ENCODE results near the gene PPM1E. TPM values are rescaled to one million over a fixed set of nuclear protein-coding genes. Genes with fewer than 3 reads are reported as not detected.

Gene PPM1E
- total RNA-seq, 1 donor from 2014 or later: 0.30 TPM

- Histone ChIP-seq H3K4me1 (no peaks in the 10 kb centered on the region), H3K4me3 (no peak overlapping the region), H3K9me3 (no peaks in the 10 kb centered on the region), H3K27me3 (ENCODE audit: low read depth) (no peaks in the 10 kb centered on the region), H3K36me3 (no peaks in the 10 kb centered on the region), H3K27ac (no peak overlapping the region)
- TF ChIP-seq CTCF (IDR thresholded peaks at IDR 0.05): no peak
- ATAC-seq: peak; percentile 87
- no peak for DNase-seq
- intact Hi-C loops (cut with DNase I): no loop called here
Observed at GRCh38 chr17:58969156-58969555, 213.5 kb downstream of the PPM1E start.

- no peak overlapping the region for H3K27ac ChIP-seq
- peak in 1 of 2 donors; percentile 13 for ATAC-seq
- no peaks in the 10 kb centered on the region for H3K4me1 ChIP-seq
- TF ChIP-seq CTCF (IDR thresholded peaks at IDR 0.05): no peak
- no peak for DNase-seq
- intact Hi-C loops (cut with DNase I): no loop called here
- no peaks in the 10 kb centered on the region for H3K9me3 ChIP-seq
- no peaks in the 10 kb centered on the region for H3K36me3 ChIP-seq
- H3K4me3 ChIP-seq: no peak overlapping the region
- H3K27me3 ChIP-seq (ENCODE audit: low read depth): no peaks in the 10 kb centered on the region
Observed at GRCh38 chr17:58969612-58970011, 214.0 kb downstream of the PPM1E start.

GRCh38 chr17:58970609-58971450 is 215.2 kb downstream of the PPM1E start:
- Histone ChIP-seq H3K9me3 (no peaks in the 10 kb centered on the region), H3K27me3 (ENCODE audit: low read depth) (no peaks in the 10 kb centered on the region), H3K4me3 (no peak overlapping the region), H3K4me1 (no peaks in the 10 kb centered on the region), H3K36me3 (no peaks in the 10 kb centered on the region), H3K27ac (no peak overlapping the region)
- TF ChIP-seq CTCF (IDR thresholded peaks at IDR 0.05): no peak
- intact Hi-C loops (cut with DNase I): no loop called here
- ATAC-seq (no peak), DNase-seq (no peak)

- intact Hi-C loops (cut with DNase I): no loop called here
- Histone ChIP-seq H3K9me3 (no peaks in the 10 kb centered on the region), H3K27me3 (ENCODE audit: low read depth) (no peaks in the 10 kb centered on the region), H3K36me3 (no peaks in the 10 kb centered on the region), H3K4me3 (no peak overlapping the region), H3K27ac (no peak overlapping the region), H3K4me1 (no peaks in the 10 kb centered on the region)
- DNase-seq (no peak), ATAC-seq (no peak)
- TF ChIP-seq CTCF (IDR thresholded peaks at IDR 0.05): no peak
Observed at GRCh38 chr17:58974354-58974753, 218.7 kb downstream of the PPM1E start.

- no peaks in the 10 kb centered on the region for H3K36me3 ChIP-seq
- no peak overlapping the region for H3K27ac ChIP-seq
- intact Hi-C loops (cut with DNase I): no loop called here
- no peak for DNase-seq
- TF ChIP-seq CTCF (IDR thresholded peaks at IDR 0.05): no peak
- no peak for ATAC-seq
- H3K4me3 ChIP-seq: no peak overlapping the region
- H3K27me3 ChIP-seq (ENCODE audit: low read depth): no peaks in the 10 kb centered on the region
- H3K4me1 ChIP-seq: no peaks in the 10 kb centered on the region
- H3K9me3 ChIP-seq: no peaks in the 10 kb centered on the region
Observed at GRCh38 chr17:58976541-58976940, 220.9 kb downstream of the PPM1E start.

Measured in lower lobe of right lung (tissue), 2 donors.